HPDE6-E6E7 (cell line): Measurements from ENCODE around the gene EVC.

Source experiments
- DNase-seq: peaks from one replicate; pipeline ENCODE4 v3.0.0; 2011; ENCODE audit warnings: missing footprints; ENCODE audit errors: extremely low spot score

Gene EVC

DNA sequence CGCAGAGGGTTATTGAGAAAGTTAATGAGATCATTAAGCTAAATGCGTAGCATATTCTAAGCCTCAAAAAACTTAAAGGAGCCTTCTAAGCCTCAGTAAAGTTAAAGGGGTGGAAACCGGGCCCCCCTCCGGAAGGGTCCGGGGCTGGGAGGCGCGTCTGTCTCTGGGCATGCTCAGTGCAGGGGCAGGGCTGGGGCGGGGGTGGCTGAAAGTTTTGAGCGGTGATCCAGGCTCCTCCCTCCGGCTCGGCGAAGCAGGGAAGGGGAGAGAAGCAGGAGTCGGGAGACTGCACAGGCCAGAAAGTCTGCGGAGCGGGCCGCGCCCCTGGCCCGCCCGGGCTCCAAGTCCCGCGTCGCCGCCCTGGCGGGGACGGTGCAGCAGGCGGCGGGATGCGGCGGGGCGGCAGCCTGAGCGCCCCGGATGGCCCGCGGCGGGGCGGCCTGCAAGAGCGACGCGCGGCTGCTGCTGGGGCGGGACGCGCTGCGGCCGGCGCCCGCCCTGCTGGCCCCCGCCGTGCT is at the start of gene EVC:
Gene EVC (plus strand): TSS at position 241 of the 518 bp plus-strand sequence. CDS start 180 bp downstream, at position 421.
- DNase-seq: peak; percentile 74

DNA sequence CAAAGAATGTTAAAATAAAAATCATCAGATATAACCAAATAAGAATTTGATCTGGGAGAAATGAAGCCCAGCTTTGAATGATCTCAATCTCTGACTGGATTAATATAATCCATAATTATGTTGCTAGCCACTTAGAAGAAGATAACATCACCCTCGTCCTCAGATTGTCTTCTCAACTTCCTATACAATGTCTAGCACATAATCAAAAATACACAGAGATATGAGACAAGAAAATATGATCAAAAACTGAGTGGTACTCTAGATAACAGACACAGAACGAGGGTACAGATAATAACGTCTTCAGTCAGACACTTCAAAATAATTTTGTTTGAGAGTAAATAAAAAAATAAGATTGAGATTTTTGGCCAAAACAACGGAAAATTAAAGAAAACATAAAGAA is 49.8 kb upstream of the EVC start:
- DNase-seq: no peak

DNA sequence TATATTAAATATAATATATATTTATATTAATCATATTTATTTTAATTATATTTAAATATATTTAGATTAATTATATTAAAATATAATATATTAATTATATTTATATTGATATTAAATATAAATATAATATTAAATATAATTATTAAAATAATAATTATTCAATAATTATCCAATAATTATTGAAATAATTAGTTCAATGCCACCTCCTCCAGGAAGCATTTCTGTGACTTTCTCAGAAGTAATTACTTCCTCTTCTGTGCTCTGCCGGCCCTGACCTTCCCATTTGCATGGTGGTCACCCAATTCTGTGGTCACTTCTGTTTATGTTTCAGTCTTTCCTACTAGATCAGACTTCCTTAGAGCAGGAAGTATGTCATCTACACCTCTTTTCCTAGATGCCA is 48.4 kb upstream of the EVC start:
- DNase-seq: no peak

DNA sequence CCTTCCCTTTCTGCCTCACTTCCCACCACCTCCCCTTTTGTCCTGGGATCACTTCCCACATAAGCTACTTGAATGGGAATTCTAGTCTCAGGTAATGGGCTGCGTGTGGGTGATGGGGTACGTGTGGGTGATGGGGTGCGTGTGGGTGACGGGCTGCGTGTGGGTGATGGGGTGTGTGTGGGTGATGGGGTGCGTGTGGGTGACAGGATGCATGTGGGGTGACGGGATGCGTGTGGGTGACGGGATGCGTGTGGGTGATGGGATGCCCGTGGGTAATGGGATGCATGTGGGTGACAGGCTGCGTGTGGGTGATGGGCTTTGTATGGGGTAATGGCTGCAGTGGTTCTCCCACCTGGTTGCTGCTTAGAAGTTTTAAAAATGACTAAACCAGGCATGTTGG is 46.2 kb upstream of the EVC start:
- DNase-seq: no peak

DNA sequence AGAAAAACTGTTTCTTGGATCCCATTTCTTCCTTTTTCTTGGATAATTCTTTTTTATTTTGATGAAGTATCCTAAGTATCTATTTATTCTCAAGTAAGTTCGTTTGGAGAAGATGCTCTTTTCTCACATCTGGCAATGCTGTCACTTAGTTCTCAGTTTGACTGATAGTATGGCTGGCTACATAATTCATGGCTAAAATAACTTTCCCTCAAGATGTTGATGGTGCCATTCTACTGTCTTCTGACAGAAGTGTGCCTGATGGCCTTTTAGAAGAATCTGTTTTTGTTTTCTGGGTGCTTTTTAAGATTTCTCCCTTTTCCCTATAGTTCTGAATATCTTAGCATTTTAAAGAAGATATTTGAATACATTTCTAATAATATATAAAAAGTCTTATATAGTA is 44.3 kb upstream of the EVC start:
- no peak for DNase-seq

DNA sequence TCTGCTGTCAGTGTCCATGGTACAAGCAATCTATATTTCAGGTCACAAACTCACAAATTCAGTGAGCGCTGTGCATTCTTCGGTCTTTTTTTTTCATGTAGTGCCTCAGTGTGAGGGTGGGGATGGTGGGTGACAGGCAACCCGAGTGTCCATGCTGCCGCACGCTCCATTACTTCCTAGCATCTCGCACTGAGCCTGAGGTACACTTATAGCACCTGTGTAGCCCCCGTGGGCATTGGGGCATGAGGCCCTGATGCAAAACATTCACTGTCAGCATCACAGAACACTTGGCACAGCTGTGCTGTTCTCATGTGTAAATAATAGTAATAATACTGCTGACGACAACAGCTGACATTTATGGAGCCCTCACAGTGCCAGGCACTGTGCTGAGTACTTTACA is 34.2 kb upstream of the EVC start:
- DNase-seq: no peak

DNA sequence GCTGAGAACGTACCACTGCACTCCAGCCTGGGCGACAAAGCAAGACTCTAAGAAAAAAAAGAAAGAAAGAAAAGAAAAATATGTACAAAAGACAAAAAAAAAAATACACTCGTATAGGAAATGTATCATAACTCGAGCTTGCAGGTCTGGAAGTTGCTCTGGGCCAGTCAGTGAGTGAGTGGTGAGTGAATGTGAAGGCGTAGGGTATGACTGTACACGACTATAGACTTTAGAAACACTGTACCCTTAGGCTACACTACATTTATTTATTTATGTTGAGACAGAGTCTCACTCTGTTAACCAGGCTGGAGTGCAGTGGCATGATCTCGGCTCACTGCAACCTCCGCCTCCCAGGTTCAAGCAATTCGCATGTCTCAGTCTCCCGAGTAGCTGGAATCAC is 32.0 kb upstream of the EVC start:
- no peak for DNase-seq

DNA sequence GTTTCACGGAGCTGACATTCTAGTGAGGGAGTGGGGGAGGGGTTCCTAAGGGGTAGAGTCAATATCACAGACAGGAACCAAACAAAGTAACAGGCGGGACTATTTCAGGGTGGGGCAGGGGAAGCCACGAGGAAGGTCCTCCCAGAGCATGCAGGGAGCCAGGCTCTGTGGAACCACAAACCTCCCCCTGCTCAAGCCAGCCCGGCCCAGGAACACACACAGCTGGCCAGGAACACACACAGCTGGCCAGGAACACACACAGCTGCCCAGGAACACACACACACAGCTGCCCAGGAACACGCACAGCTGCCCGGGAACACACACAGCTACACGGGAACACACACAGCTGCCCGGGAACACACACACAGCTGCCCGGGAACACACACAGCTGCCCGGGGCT is 27.4 kb upstream of the EVC start:
- DNase-seq: no peak

DNA sequence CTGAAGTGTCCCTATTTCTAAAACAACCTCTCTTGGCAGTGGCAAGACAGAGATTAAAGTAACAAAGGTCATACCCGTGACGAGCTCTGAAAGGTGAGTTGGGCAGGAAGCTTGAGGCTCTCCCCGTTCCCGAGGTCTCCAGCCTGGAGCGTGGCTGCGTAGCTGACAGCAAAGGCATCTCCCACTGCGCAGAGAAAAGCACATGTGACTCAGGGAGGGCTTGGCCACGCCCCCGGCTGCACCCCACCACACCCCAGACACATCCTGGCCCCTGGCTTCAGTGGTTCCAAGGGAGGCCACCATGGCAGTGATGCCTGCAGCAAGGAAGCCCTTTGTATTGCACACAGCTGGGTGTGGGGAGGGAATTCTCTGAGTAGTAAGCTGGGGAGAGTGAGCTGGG is 25.7 kb upstream of the EVC start:
- DNase-seq: no peak

DNA sequence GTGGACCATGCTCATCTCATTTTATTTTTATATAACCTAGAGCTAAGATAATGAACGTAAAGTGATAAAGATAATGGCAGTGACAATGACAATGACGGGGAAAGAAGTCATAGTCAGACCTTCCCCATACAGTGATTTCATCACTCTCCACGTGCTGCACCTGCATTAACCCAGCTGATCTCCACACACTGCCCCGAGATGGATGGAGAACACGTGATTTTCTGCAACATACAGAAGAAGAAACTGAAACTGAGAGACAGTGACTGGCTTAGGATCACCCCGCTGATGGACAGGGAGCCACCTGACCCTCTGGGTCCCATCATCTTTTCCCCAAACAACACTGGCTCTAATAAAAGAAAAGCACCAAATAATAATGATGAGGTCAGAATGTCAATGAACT is 24.7 kb upstream of the EVC start:
- no peak for DNase-seq

DNA sequence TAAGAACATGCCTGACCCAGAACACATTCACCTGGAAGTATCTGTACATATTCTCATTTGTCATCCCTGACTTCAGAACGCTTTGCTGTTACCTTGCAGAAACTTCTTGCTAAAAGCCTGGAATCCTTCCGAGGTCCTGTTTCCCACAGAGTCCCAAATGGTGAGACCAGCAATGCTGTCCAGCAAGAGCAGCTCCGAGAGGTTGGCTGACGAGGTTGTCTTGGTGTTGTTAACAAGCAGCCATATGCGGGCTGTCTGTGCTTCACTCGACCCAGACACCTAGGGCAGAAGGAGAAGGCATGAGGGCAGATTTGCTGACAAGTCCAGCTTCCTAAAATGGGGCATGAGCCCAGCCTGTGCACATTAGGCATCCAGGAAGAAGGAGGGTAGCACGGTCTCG is 21.9 kb upstream of the EVC start:
- no peak for DNase-seq

DNA sequence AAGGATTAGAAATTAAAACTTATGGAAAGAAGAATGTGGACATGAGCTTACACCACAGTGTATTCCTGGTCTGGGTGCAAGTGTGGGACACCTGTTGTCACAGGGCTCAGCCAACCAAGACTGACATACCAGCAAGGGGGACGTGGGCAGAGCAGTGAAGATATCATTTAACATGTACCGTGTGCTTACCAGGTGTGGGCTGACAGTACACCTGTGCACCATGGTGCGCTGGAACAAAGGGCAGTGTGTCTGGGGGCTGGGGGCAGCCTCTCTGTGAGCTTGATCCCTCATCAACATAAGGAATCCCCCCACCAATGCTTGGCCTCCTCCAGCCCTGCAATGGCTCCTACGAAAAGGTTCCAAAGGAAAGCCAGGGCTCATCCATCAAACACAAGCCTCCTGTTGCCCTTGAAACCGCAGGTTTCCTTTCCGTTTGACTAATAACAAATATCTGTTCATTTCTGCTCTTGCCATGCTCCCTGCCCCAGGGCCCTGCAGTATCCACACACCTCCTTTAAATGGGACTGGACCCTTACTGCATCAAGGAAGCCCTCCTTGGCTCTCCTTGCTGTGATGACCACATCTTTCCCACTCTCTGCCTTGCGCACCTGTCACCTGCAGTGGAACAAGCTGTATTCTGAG is 19.4 kb upstream of the EVC start:
- no peak for DNase-seq

DNA sequence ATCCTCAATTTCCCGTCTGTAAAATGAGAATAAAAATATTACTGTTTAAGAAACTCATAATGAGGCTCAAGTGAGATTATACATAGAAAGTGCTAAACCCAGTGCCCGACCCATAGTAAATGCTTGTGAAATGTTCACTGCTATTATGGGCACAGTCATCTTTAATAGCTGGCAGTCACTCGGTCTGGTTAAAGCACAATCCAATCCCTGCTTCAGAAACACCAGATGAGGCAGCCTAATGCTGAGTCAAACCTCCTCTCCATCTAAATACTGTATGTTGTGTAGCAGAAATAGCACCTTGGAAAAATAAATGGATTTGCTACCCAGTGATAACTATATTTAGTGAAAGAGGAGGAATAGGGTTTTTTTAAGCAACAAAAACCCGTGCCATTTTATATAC is 17.1 kb upstream of the EVC start:
- no peak for DNase-seq

DNA sequence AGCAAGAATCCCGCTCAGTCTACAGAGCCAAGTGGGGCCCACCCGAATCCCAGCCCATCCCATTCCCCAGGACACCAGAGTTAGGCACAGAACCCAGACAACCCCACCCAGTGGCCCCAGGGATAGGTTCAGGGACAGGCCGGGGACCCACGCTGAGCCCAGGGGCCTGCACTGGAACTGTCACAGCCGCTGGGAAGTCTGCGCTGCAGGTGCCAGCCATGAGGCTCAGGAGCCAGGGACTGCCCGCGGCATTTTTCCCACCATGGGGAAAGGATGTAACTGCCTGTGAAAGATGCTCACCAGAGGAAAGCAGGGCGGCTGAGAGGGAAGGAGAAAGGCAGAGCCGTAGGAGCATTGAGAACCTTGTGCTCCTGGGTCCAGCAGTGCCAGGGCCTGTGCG is 14.7 kb upstream of the EVC start:
- DNase-seq: no peak

DNA sequence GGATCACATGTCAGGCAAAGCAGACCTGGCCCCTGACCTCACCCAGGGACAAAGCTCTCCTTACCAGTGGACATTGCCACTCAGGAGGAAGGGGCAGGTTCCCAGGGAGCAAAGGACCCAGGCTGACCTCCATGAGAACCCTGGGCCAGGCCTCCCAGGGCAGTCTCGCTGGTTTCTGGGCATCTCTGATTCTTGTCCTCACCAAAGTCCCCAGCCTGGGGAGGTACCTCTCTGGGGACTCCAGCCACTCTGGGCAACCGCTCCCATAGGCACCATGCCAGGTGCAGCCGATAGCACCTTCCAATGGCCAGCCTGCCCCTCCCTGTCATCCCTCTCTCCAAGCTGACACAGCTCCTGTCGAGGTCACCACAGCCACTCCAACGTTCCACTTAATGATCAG is 10.5 kb upstream of the EVC start:
- no peak for DNase-seq

DNA sequence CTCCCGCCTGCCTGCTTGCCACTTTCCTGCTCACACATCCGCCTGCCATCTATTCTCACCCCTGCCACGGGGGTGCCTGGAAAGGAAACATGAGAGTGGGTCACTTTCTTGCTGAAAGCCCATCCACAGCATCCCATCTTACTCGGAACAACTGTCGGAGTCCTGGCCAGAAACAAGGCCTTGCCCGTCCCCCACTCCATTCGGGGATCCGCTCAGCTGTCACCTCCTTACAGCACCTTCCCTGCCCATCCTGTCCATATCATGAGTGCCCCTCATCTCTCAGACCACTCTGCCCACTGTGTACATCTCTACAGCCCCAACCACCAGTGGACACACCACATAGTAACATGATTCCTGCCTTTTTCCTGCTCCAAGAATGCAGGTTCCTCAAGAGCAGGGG is 9.0 kb upstream of the EVC start:
- DNase-seq: no peak

DNA sequence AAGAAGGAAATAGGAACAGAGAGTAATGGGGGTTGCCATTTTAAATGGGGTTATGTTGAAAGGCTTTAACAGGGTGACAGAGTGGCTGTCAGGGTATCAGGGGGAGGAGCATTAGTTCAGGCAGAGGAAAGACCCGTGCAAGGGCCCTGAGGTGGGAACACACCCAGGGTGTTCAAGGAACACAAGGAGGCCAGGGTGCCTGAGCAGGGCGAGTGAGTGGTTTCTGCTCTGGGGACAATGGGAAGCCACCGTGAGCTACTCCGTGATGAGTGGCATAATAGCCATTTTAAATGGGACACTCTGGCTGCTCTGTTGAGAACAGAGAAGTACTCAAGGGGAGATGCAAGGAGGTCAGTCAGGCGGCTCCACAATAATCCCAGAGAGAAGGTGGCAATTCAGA is 7.2 kb upstream of the EVC start:
- DNase-seq: no peak

DNA sequence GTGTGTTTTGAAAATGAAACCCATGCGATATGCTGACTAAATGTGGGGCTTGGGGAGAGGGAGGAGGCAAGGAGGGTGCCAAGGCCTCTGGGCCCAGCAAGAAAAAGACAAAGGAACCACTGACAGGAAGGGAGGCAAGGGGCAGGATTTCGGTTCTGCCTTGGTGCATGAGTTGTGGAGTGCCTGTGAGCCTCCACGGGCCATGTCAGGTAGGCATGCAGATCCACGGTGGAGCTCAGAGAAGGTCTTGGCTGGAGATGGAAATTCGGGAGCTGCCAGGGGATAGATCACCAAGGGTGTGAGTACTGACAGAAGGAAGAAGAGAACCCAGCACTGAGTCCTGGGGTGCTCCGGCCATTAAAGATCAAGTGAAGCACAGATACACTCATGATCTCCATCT is 6.7 kb upstream of the EVC start:
- DNase-seq: no peak

DNA sequence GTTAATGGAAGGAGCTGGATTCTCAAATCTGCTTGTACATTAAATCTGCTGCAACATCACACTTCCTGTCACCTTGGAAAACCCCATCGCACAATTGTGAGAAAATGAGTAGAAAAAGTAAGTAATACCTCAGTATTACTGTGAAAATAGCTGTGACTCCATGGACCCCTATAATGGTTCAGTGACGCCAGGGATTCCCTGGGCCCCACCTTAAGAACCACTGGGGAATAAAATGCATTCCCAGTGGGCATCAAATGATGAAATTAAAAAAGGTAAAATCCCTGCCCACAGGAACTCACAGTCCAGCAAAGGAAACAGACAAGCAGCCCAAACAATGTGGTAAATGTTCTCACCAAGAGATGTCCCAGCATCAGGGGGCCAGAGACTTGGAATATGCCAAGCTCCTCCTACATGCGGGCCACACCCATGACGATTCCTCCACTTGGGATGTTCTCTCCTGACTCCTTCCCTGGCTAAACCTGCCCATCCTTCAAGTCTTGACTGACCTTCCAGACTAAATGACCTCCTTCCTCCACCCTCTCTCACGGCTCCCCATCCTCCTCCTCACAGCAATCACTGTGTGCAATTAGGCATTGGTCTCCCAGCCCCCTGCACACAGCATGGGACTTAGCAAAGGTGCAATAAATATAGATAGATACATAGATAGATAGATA is 5.2 kb upstream of the EVC start:
- DNase-seq: no peak

DNA sequence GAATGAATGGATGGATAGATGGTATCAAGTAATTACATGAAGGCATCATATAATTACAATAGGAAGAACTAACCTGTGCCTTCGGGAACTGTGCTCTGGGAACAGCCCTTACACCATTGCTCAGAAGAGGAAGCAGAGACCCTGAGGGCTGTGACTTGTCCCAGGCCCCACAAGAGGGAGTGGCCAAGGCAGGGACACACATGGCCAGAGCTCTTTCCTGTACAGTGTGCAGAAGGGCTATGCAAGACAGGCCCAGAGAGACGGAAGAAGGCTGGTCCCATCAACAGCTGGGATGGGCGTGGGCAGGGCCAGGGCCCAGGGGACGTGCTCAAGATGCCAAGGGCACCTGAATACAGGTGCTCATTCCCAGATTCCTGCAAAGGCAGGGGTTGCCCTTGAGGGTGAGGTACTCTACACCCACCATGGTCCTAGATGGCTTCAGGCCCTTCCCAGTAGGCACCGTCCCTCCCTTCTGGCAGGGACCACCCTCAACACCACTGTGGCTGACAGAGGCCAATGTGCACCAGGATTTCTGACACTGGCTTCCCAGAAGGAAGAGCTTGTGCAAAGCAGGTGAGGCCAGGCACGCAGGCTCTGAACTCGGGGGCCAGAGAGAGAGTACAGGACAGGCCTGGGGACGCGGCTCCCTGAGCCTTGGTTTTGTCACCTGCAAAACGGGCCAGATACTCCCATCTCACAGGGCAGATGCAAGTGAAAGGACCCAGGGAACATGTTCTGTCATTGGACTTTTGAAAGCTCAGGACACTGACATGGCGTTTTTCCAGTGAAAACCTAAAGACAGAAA is 4.3 kb upstream of the EVC start:
- DNase-seq: no peak

DNA sequence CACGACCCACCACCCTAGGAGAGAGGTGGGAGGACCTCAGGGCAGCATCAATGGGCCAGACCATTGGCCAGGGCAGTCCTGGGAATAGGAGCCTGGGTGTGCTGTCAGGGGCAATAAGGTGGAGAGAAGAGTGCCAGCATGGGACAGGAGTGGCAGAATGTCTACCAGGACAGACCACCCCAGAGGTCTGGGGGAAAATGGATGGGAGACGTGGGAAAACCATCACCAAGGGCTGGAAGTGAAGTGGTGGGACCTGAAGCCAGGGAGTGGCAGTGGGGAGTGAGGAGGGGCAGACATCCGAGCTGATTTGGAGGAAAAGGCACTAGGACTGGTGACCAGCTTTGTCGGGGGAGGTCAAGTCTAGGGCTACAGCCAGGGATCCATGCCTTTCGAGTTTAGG is 3.6 kb upstream of the EVC start:
- no peak for DNase-seq

DNA sequence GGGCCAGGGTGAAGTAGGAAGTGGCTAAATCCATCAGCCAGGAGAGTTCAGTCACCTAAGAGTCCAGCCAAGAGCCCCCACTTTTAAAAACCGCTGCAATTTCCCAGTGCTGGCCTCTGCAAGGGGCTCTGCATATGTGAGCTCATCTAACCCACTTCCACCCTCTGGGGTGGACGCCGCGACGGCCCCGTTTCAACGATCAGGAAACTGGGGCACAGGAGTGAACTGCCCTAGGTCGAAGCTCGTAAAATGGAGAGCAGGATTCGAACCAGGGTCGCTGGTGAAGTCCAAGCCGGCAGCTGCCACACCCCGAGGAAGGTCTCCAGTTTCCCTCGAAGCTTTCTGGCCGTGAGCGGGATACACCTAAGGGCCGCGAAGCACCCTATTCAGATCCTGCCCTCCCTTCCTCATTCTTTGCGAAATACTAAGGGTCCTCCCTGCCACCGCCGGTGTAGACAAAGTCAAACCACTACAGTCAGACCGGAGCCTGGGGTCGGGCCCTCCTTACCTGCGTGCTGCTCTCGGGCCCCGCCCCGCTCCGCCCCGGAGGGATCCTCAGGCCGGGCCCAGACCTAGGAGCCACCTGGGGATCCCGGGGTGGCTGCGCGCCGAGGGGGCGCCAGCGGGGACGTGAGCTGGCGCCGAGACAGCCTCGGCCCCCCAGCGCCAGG is 3.1 kb upstream of the EVC start:
- peak; percentile 37 for DNase-seq
